Stimulated activated CD8-positive, alpha-beta memory T cell treated with anti-CD3 and anti-CD28 coated beads, Interleukin-12 subunit alpha, Interleukin-12 subunit beta, amount 100 ng/mL, for 4 hours (primary cell): ENCODE results near the gene SCN8A.

Experiments
- DNase-seq: peaks from one replicate; pipeline ENCODE4 v3.0.0-alpha.2; 2020; ENCODE audit warnings: low read depth

SCN8A gene

DNA sequence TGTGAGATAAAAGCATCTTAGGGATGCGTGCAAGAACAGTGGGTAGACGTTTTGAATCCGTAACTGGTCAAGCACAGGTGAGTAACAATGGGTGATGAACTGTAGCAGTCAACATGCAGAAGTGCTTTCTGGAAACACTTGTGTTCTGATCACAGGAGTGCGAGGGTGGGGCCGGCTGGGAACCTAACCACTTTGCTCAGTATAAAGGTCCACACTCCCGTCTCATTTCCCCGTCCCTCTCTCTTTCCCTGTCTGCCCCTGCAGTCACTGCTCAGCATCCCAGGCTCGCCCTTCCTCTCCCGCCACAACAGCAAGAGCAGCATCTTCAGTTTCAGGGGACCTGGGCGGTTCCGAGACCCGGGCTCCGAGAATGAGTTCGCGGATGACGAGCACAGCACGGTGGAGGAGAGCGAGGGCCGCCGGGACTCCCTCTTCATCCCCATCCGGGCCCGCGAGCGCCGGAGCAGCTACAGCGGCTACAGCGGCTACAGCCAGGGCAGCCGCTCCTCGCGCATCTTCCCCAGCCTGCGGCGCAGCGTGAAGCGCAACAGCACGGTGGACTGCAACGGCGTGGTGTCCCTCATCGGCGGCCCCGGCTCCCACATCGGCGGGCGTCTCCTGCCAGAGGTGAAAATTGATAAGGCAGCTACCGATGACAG, 130.4 kb downstream of the SCN8A start:
- peak; percentile 4 for DNase-seq

DNA sequence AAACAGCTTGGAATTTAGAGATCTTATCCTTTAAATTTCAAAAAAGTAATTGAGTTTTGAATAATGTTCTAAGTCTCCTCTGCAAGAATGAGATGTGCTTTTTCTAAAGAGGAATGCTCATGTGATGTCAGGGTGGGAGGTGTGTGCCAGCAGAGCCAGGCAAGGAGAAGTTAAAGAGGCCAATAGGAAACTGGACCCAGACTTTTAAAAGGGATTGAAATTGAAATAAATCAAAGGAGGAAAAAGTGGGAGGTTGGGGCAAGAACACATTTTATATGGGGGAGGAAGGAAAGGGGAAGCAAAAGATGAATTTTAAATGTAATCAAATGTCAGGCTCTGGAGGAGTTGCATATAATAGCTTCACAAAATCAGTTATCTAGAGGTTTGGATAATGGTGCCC, 131.4 kb downstream of the SCN8A start:
- no peak for DNase-seq

DNA sequence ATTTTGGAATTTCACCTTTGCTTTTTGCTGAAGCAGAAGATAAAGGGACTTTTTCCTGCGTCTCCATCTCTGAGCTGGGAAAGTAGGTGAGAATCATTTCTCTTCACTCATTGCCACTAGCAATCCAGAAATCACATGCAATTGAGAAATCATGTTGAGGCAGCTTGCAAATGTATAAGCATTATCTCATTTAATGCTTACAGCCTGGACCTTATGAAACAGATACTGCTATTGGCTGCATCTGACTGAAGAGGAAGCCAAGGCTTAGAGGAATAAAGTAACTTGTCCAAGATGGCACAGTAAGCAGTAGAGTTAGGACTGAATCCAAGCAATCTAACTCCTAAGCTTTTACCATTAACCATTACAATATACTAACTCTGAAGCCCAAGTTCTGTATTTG, 135.1 kb downstream of the SCN8A start:
- DNase-seq: no peak

DNA sequence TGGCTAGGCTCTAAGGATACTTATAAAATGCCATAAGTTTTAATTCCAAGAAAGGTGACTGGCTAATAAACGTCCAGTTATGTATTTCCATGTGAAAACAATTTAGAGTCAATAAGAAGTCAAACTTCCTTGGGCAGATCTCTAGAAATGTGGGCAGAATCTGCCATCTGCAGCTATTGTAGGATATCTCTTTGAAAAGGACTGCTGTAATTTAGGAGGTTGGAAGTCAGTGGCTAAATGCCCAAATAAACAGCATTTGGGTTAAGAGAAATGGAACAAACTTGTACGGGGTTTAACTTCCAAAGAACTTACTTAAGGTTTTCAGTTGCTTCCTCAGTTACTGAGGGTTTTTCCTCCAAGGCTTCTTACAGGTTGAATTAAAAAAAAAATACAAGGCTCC, 135.9 kb downstream of the SCN8A start:
- no peak for DNase-seq

DNA sequence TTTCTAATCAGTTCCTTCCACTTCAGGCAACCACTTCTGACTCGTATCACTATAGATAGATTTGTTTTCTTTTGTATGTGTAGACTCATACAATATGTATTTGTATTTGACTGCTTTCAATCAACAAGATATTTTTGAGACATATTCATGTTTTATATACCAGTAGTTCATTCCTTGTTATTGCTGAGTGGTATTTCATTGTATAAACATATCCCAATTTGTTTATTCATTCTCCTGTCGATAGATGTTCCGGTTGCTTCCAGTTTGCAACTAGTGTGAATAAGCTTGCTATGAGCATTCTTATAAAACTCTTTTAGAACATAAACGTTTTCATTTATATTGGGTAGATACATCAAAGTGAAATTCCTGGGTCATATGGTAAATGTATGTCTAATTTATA, 138.3 kb downstream of the SCN8A start:
- DNase-seq: no peak

DNA sequence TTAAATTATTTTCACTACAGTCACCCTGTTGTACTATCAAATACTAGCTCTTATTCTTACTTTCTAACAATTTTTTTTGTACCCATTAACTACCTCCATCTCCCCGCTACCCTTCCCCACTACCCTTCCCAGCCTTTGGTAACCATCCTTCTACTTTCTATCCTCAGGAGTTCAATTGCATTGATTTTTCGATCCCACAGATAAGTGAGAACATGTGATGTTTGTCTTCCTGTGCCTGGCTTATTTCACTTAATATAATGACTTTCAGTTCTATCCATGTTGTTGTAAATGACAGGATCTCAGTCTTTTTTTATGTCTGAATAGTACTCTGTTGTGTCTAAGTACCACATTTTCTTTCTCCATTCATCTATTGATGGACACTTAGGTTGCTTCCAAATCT, 139.7 kb downstream of the SCN8A start:
- DNase-seq: no peak

DNA sequence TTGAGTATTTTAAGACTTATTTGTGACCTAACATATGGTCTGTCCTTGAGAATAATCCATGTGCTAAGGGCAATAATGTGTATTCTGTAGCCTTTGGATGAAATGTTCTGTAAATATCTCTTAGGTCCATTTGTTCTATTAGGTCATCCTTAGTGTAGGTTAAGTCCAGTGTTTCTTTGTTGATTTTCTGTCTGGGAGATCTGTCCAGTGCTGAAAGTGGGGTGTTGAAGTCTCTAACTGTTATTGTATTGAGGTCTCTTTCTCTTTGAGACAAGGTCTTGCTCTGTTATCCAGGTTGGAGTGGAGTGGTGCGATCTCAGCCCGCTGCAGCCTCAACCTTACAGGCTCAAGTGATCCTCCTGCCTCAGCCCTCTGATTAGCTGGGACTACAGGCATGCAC, 149.5 kb downstream of the SCN8A start:
- no peak for DNase-seq

DNA sequence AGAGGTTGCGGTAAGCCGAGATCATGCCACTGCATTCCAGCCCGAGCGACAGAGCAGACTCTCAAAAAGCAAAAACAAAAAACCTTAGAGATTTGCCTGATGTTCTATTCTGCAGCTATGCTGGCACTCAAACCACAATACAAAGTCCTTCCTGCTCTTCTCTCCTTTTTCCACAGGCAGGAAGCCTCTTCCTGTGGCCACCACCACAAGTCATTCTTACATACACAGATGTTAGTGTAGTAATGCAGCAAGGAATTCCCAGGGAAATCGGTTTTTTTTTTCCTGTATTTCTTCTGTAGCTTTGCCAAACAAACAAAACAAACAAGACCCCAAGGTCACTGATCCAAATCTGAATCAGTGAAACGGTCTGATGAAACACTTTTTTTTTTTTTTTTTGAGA, 153.2 kb downstream of the SCN8A start:
- no peak for DNase-seq

DNA sequence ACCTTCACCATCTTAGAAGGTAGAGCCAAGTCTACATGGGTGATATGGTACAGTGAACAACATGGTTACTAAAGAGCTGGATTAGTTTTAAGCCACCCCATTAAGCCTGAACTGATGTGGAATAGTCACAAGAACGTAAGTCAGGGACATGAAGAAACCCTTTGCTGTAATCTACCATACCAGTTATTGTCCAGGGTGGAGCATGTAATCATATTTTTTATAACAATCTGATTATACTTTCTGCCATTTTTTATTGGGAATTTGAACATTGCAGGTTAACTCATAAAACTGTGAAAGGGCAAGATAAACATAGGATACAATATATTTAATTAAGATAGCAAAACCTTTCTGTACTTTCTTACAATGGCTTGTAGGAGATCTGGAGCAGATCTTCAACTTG, 153.9 kb downstream of the SCN8A start:
- DNase-seq: no peak

DNA sequence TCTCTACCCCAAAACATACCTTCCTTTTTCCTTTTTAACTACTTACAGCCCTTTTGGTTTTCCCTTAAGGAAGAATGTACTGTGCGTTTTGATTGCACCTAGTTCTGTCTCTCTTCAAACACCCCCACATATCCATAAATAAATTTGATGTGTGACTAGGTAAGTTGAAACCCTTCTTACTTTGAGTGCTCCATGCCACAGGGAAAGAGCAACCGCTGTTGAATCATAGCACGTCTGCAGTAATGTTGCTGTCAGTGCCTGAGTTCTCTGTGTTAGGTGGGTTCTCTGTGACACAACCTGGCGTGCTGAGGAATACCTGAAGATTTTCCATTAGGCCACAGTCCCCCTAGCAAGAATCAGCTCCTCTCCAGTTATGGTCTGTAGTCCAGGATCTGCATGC, 155.4 kb downstream of the SCN8A start:
- DNase-seq: no peak

DNA sequence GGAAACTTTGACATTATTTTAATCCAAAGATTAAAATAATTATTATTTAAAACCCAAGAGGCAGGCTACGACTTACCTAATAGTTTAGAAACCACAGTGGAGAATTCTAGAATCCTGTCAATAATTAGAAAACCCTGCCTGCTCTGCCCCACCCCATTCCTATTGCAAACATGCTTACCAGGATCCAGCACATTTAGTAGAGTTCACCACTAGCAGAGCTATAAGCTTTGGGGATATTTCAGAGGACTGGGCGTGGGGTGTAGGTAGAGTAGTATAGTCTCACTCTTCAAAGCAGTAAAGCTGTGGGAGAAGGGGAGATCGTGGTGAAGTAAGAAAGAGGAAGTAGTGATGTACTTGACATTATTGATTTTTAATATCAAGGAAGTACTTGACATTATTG, 157.2 kb downstream of the SCN8A start:
- no peak for DNase-seq

DNA sequence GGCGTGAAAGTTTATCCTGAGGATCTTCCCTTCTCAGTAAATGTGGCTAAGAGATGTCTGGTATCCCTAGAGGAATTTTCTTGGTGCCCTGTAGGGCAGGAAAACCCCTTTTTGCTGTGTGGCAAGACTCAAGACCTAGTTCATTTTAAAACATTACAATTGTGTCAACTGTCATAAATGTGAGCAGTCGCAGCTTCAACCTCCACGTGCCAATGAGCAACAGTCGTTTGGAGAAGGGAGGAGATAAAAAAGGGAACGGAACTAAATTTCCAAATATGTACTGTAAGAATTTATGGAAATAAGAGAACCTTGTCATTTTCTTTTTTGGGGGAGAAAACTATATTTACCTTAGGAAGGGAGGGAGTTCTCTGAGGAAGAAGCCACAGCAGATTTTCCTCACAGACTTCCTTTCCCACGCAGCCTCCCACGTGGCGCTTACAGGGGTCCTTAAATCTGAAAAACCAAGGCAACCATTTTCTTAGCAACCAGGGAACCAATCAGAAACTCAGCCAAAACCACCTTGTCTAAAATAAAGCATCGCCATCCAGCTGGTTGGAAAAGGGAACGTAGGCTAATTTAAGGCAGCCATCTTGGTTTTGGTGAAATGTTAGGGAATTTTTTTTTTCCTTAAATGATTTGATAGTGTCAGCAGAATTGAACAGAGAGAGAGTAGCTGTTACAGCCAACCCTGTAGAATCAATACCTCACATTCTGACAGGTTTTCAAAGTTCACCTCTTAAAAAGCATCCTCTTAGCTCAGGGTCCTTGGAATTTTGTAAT, 158.4 kb downstream of the SCN8A start:
- no peak for DNase-seq

DNA sequence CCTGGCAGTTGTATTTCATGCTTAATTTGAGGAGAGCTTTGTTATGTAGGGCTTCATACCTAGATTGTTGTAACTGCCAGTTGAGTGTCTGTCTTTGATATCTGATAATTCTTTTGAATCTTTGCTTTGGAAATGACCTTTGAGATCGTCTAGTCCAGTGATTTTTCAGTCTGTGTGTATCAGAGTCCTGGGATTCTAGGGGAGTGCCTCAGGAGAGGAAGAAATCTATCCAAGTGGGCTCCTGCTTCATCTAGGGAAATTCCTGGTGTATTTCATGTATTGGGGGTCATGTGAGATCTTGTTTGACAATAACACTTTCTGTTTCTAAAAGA, 158.9 kb downstream of the SCN8A start:
- DNase-seq: no peak

DNA sequence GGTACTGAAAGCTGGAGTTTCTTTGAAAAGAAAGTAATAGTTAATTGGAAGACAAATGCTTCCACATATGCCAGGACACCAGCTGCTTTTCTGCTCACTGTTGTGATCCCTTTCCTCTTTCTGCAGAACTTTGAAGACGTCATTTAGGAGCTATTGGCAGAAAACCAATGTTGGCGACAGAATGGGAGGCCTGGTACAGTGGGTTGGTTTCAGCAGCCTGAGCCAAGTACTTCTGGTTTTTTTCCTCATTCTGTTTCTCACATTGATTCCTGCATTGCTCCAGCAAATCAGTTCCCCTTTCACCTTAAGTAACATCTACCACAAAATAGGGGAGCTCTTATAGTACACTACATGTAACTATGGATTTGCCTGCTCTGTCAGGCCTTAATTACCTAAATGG, 160.6 kb downstream of the SCN8A start:
- no peak for DNase-seq

DNA sequence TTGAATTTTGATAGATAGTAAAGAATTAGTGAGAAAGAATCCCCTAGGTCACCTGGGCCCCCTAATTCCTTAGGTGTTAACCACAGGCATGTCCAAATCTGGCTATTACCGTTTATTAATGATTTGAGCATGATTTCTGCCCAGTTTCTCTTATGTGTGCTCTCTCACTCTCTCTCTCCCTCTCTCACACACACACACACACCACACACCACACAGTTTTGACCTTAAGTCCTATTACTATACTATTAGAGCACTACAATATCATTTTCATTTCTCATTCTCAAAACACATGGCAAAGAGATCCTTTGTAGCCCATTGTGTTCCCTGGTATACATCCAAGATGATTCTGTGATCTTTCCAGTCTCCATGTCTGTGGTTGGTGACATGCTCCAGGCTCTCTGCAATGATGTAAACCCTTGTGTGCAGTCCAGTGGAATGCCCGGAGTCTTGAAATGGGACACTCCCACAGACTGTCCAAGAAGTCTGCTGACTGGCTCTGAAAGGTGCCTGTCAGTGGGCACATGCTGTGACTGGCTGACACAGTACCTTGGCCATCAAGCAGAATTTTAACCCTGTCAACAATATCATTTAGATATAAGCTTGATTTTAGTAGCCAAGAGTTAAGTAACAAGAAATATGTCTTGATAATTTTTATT, 161.3 kb downstream of the SCN8A start:
- DNase-seq: no peak

DNA sequence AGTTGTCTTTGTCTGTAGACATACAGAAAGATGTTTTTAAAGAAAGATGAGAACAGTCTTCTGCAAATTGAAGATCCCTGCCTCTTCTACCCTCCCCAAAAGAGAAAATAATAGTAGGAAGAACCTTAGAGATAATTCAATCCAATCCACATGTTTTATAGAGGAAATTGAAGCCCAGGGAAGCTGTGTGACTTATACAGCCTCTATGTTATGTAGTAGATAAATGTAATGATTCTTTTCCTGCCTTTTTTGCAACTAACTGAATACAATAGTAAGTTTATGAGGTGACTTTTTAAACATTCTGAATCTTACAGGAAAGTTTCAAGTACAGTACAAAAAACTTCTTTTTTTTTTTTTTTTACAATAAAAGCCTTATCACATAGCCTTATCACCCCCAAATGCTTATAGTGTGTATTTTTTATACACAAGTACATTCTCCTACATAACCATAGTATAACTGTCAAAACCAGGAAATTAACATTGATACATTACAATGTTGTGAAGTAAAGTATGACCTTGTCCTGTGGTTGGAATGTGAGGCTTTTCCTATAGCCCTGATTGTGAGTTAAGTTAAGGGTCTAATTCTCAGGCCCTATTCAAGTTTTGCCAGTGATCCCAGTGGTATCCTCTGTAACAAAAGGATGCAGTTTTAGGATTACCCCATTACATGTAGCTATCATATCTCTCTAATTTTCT, 163.1 kb downstream of the SCN8A start:
- DNase-seq: no peak

DNA sequence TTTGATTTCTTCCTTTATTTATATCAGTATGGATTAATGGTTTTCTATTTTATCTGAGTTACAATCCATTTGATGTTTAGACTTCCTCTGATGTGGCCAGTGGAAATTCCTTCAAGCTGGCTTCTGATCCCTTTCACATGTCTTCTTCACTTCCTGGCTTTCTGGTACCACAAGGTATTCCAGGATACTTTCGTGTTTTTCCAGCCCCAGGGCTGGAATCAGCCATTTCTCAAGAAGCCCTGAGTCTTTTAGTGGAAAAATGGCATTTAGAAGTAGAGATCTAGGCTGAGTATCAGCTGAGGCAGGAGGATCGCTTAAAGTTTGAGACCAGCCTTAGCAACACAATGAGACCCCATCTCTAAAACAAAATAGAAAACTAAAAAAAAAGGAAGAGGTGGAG, 164.2 kb downstream of the SCN8A start:
- DNase-seq: no peak

DNA sequence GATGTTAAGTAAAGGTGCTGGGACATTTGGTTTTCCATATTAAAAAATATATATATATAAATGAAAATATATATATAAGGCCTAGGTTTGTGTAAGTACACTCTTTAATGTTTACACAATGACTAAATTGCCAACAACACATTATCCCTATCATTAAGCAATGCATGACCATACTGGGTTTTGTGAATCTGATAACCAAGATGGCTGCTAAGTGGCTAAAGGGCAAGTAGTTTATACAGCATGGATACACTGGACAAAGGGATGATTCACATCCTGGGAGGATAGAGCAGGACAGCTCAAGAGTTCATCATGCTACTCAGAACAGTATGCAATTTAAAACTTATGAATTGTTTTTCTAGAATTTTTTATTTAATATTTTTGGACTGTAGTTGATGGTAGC, 168.1 kb downstream of the SCN8A start:
- DNase-seq: no peak

DNA sequence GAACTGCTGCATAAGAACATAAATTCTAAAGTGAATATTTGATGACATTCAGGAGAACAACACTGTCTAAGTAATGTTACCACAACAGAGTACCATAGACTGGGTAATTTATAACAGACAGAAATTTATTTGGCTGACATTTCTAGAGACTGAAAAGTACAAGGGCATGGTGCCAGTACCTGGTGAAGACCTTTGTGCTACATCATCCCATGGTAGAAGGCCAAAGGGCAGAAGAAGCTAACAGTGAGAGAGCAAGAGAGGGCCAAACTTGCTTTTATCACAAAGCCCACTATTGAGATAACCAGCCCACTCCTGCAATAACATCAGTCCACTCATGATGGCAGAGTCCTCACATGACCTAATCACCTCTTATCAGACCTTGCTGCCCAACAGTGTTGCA, 168.7 kb downstream of the SCN8A start:
- no peak for DNase-seq

DNA sequence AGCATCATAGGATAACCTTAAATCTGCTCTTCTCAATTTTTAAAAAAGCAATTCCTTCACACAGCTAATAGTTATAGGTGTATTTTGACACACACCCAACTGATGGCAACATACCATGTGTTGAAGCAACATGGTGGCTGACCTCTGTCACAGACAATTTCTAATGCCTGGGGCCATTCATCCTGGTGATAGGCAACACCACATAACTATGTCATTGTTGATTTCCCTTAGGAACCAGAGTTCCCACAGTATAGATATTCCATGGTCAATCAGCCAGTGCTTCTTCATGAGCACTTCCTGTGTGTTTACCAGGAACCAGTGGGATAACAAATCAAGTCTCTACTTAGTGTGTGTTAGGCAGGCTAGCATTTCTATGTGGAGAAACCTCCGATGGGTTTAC, 169.2 kb downstream of the SCN8A start:
- DNase-seq: no peak

DNA sequence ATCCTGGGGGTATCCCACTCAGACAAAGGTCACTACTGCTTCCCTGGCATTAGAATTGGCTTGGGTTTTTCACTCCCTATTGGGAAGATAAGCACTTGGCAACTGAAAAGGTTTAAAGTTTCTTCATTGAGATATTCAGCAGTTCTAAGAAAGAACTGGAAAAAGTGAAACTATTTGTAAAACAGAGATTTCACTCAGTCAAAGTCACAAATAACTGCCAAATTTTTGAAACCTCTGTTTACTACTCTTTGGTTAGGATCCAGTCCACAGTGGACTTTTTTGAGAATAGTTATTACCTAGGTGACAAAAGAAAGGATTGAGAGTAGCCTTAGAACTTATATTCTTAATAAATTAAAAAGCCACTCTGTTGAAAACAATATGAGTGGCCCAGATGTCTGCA, 172.7 kb downstream of the SCN8A start:
- DNase-seq: no peak

DNA sequence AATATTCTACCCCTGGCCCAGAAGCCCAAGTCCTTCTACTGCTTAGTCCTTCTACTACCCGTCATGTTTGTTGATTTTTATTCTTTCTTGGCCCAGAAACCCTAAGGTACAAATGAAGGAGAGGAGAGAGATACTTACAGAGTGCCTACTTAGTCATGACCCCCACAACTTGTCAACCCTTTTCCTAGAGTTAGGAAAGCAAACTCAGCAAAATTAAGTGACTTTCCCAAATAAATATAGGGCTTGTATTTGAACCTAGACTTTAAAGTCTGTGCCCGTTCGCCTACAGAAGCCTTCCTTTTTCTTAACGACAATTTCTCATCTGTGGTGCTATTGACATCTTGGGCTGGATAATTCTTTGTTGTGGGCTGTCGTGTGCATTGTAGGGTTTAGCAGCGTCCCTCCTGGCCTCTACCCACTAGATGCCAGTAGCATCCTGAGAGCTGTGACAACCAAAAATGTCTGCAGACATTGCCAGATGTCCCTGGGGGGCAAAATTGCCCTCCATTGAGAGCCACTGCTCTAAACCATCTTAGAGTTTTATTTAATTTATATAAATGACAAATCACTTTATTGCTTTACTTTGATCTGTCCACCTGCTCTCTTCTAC, 175.1 kb downstream of the SCN8A start:
- DNase-seq: no peak

DNA sequence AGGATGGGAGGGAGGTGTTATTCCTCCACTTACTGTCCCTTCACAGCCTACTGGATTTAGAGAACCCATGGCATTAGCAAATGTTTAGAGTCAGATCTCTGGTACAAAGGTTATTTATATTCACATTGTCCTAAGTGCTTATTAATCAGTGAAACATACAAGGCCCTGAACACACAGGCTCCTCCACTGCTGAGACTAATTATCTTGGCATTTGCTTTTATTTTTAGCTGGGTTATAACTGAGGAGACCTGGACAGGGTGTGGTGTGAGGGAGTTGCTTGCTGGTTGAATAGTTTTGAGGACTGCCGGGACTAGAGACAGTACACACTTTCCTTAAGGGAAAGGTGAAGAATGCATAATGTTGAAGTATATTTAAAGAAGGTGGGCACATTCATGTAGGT, 180.0 kb downstream of the SCN8A start:
- DNase-seq: no peak
